WTC11 (cell line): ENCODE results near the gene EFNA5. TPM values are rescaled to one million over a fixed set of nuclear protein-coding genes. Genes with fewer than 3 reads are reported as not detected.

Experiments used
- ATAC-seq: fragments of 200-7000 bp; cut with Tn5 transposase; 2 replicates; pipeline ENCODE4 v1.10.0; 2021; ENCODE audit warnings: mild to moderate bottlenecking, moderate library complexity
- CTCF ChIA-PET: fragments of 300-600 bp; sonication (Branson Sonifier 250); formaldehyde crosslinking; loops from one replicate; lab custom pipeline; 2021; ENCODE audit warnings: antibody characterized with exemption; lab: Charles Lee
- POLR2A ChIA-PET: fragments of 350-600 bp; sonication (Branson Sonifier 250); formaldehyde crosslinking; loops from one replicate; lab custom pipeline; 2021; ENCODE audit warnings: antibody characterized with exemption; lab: Charles Lee
- DNase-seq: peaks from one replicate; pipeline ENCODE4 v3.0.0; 2021; ENCODE audit warnings: low spot score
- H3K27ac Mint-ChIP-seq: 2 replicates; pipeline ENCODE4 v1.8.0; 2021; ENCODE audit warnings: mixed read lengths
- H3K27me3 Mint-ChIP-seq: 2 replicates; pipeline ENCODE4 v1.8.0; 2021; ENCODE audit warnings: low read depth, mild to moderate bottlenecking, moderate library complexity, mixed read lengths
- H3K36me3 Mint-ChIP-seq: 2 replicates; pipeline ENCODE4 v1.8.0; 2021; ENCODE audit warnings: mixed read lengths
- H3K4me1 Mint-ChIP-seq: 2 replicates; pipeline ENCODE4 v1.8.0; 2022; ENCODE audit warnings: mixed read lengths
- H3K4me3 Mint-ChIP-seq: 2 replicates; pipeline ENCODE4 v1.8.0; 2021; ENCODE audit warnings: mild to moderate bottlenecking, moderate library complexity, mixed read lengths
- H3K9me3 Mint-ChIP-seq: 2 replicates; pipeline ENCODE4 v1.8.0; 2021; ENCODE audit warnings: mixed read lengths
- ATF2 ChIP-seq: sonication (generic); formaldehyde crosslinking; IDR thresholded peaks from 2 replicates; pipeline ENCODE4 v1.8.1; 2022; ENCODE audit warnings: low read depth, missing genetic modification reagents, borderline replicate concordance
- EMX1 ChIP-seq: fragments of 250-450 bp; sonication (Bioruptor Pico); IDR thresholded peaks from 2 replicates; pipeline ENCODE4 v1.8.0; 2021; ENCODE audit warnings: mild to moderate bottlenecking
- ESRRA ChIP-seq: sonication (generic); formaldehyde crosslinking; IDR thresholded peaks from 2 replicates; pipeline ENCODE4 v1.8.1; 2022; ENCODE audit warnings: mild to moderate bottlenecking, missing genetic modification reagents, borderline replicate concordance
- FOXJ3 ChIP-seq: sonication (generic); formaldehyde crosslinking; IDR thresholded peaks from 2 replicates; pipeline ENCODE4 v1.9.0; 2021; ENCODE audit warnings: missing genetic modification reagents, mild to moderate bottlenecking, borderline replicate concordance
- FOXP1 ChIP-seq: sonication (generic); formaldehyde crosslinking; IDR thresholded peaks from 2 replicates; pipeline ENCODE4 v1.8.0; 2022; ENCODE audit warnings: missing genetic modification reagents, mild to moderate bottlenecking, moderate library complexity, borderline replicate concordance
- MLX ChIP-seq: sonication (generic); formaldehyde crosslinking; IDR thresholded peaks from 2 replicates; pipeline ENCODE4 v1.8.1; 2023; ENCODE audit warnings: mild to moderate bottlenecking, missing genetic modification reagents, moderate library complexity
- MXD4 ChIP-seq: fragments of 250-450 bp; sonication (Bioruptor Pico); IDR thresholded peaks from 2 replicates; pipeline ENCODE4 v1.8.0; 2021; ENCODE audit warnings: mild to moderate bottlenecking, moderate library complexity, borderline replicate concordance
- NR1H2 ChIP-seq: sonication (generic); formaldehyde crosslinking; IDR thresholded peaks from 2 replicates; pipeline ENCODE4 v1.9.0; 2021; ENCODE audit warnings: mild to moderate bottlenecking, moderate library complexity, missing genetic modification reagents
- NR3C1 ChIP-seq: sonication (generic); formaldehyde crosslinking; conservative IDR thresholded peaks from 2 replicates; pipeline ENCODE4 v1.8.1; 2023; ENCODE audit warnings: low read depth, mild to moderate bottlenecking, missing genetic modification reagents
- PRDM15 ChIP-seq: sonication (generic); formaldehyde crosslinking; IDR thresholded peaks from 2 replicates; pipeline ENCODE4 v1.8.0; 2022; ENCODE audit warnings: missing genetic modification reagents
- SMAD3 ChIP-seq: sonication (generic); formaldehyde crosslinking; IDR thresholded peaks from 2 replicates; pipeline ENCODE4 v1.8.0; 2022; ENCODE audit warnings: missing genetic modification reagents, mild to moderate bottlenecking, borderline replicate concordance
- SOX15 ChIP-seq: fragments of 250-450 bp; sonication (Bioruptor Pico); IDR thresholded peaks from 2 replicates; pipeline ENCODE4 v1.9.0; 2021; ENCODE audit warnings: mild to moderate bottlenecking
- ZNF138 ChIP-seq: sonication (generic); formaldehyde crosslinking; conservative IDR thresholded peaks from 2 replicates; pipeline ENCODE4 v1.8.1; 2022; ENCODE audit warnings: mild to moderate bottlenecking, moderate library complexity, missing genetic modification reagents
- ZNF219 ChIP-seq: sonication (generic); formaldehyde crosslinking; IDR thresholded peaks from 2 replicates; pipeline ENCODE4 v1.8.0; 2023; ENCODE audit warnings: missing genetic modification reagents, mild to moderate bottlenecking, borderline replicate concordance
- ZNF232 ChIP-seq: sonication (generic); formaldehyde crosslinking; IDR thresholded peaks from 2 replicates; pipeline ENCODE4 v1.8.0; 2022; ENCODE audit warnings: mild to moderate bottlenecking, missing genetic modification reagents
- ZNF263 ChIP-seq: sonication (generic); formaldehyde crosslinking; IDR thresholded peaks from 2 replicates; pipeline ENCODE4 v1.8.1; 2022; ENCODE audit warnings: low read depth, mild to moderate bottlenecking, moderate library complexity, missing genetic modification reagents
- ZNF281 ChIP-seq: sonication (generic); formaldehyde crosslinking; IDR thresholded peaks from 2 replicates; pipeline ENCODE4 v1.8.0; 2023; ENCODE audit warnings: mild to moderate bottlenecking, missing genetic modification reagents
- ZNF671 ChIP-seq: fragments of 250-450 bp; sonication (Bioruptor Pico); IDR thresholded peaks from 2 replicates; pipeline ENCODE4 v1.8.0; 2021; ENCODE audit warnings: mild to moderate bottlenecking
- total RNA-seq: library from RNA; stranded (reverse); gene quantifications from 3 replicates; pipeline ENCODE4 v1.2.3, GENCODE V29; 2021
- TF ChIP-seq, protein P1 (sequence below): fragments of 250-450 bp; sonication (Bioruptor Pico); IDR thresholded peaks from 2 replicates; pipeline ENCODE4 v1.9.0; 2021; ENCODE audit warnings: mild to moderate bottlenecking, borderline replicate concordance

EFNA5 gene
- total RNA-seq, 1 experiment from 2014 or later, result 17.4 TPM

DNA sequence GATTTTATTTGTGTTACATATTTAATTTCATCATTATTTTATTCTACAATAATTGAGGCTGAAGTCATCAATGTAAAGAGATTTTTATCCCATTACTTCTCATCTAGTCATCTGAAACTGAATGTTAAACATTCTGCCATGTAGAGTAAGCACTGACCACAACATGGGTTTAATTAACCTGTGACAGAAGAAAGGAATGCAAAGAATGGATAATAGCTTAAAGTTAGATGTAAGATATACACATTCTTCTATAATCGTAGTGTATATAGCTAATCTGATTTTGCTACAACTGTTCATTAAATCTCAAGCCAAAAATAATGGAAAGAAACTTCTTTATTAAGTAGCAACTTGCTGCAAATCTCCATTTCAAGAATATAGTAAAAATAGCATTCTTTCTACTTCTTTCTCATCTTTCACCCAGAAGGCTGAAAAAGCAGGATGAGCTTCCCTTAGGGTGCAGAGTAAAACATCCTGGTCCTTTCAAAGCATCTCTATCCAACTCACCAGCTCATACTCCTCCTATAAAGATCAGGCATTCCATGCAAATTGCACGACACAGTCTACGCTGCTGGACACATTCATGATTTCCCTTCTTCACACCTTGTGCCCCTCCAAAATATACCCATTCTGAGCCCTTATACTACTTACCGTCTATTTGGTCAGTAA, 115.2 kb downstream of the EFNA5 start:
- CTCF ChIA-PET, result interaction anchor here (1.7 to 2.2 kb wide), 2 partner anchors 10 to 17 kb away, joined by 4 to 7 read pairs; no protein-coding TSS in a partner anchor
- Mint-ChIP-seq H3K4me3 (no peak overlapping the region), H3K4me1 (peaks cover 52% of the 10 kb centered on the region), H3K27me3 (no peaks in the 10 kb centered on the region), H3K9me3 (no peaks in the 10 kb centered on the region)
- no peak for DNase-seq
- TF ChIP-seq PRDM15 (CRISPR knock-in tag), result no peak
- no peak for TF ChIP-seq FOXJ3
- TF ChIP-seq ZNF138 (CRISPR knock-in tag), result no peak
- TF ChIP-seq SMAD3 (CRISPR knock-in tag), result no peak
- no peak for TF ChIP-seq ESRRA (CRISPR knock-in tag)
- no peak for TF ChIP-seq MXD4 (CRISPR knock-in tag)
- TF ChIP-seq, protein P1, sequence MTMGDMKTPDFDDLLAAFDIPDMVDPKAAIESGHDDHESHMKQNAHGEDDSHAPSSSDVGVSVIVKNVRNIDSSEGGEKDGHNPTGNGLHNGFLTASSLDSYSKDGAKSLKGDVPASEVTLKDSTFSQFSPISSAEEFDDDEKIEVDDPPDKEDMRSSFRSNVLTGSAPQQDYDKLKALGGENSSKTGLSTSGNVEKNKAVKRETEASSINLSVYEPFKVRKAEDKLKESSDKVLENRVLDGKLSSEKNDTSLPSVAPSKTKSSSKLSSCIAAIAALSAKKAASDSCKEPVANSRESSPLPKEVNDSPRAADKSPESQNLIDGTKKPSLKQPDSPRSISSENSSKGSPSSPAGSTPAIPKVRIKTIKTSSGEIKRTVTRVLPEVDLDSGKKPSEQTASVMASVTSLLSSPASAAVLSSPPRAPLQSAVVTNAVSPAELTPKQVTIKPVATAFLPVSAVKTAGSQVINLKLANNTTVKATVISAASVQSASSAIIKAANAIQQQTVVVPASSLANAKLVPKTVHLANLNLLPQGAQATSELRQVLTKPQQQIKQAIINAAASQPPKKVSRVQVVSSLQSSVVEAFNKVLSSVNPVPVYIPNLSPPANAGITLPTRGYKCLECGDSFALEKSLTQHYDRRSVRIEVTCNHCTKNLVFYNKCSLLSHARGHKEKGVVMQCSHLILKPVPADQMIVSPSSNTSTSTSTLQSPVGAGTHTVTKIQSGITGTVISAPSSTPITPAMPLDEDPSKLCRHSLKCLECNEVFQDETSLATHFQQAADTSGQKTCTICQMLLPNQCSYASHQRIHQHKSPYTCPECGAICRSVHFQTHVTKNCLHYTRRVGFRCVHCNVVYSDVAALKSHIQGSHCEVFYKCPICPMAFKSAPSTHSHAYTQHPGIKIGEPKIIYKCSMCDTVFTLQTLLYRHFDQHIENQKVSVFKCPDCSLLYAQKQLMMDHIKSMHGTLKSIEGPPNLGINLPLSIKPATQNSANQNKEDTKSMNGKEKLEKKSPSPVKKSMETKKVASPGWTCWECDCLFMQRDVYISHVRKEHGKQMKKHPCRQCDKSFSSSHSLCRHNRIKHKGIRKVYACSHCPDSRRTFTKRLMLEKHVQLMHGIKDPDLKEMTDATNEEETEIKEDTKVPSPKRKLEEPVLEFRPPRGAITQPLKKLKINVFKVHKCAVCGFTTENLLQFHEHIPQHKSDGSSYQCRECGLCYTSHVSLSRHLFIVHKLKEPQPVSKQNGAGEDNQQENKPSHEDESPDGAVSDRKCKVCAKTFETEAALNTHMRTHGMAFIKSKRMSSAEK, result no peak
- TF ChIP-seq MLX (CRISPR knock-in tag), result no peak
- TF ChIP-seq NR1H2 (CRISPR knock-in tag), result no peak
- no peak for TF ChIP-seq ATF2 (CRISPR knock-in tag)
- TF ChIP-seq, all 79 proteins: peak for 0
- Mint-ChIP-seq H3K36me3 (no peaks in the 10 kb centered on the region), H3K27ac (no peak overlapping the region; the same call in 1 of the 2 replicates)
- POLR2A ChIA-PET, result no interaction called here
- no peak for ATAC-seq

DNA sequence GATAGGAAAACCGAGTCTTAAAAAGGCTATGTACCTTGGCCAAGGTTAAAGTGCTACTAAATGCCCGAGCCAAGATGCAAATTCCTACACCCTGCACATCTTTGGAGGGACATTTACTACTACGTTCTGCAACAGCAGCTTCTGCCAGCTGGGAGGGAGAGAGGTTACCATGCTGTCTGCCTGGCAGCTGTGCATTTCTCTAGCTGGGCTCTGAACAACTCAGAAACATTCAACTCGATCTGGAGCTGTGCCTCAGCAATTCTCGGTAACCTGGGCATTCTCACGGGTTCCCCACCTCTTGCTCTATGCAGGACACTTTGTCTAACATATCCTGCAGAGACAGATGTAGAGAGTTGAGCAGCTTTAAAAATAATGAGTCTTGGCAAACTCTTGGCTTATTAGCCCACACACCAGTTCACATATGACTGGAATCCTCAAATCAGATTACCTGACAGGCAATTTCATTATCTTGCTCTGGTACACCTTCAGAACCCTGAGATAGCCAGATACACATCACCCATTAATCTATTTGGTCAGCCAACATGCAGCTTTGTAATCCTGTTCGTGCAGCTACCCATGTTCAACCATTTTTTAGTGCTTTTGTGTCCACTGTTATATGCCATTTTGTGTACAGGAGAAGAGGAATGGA, 115.8 kb downstream of the EFNA5 start:
- Mint-ChIP-seq H3K9me3 (no peaks in the 10 kb centered on the region), H3K27ac (no peak overlapping the region), H3K4me1 (peaks cover 50% of the 10 kb centered on the region), H3K27me3 (no peaks in the 10 kb centered on the region), H3K4me3 (no peak overlapping the region), H3K36me3 (no peaks in the 10 kb centered on the region)
- DNase-seq (no peak), ATAC-seq (no peak)
- ChIA-PET CTCF (interaction anchor here (1.7 to 2.2 kb wide), 2 partner anchors 11 to 17 kb away, joined by 4 to 7 read pairs; no protein-coding TSS in a partner anchor), POLR2A (no interaction called here)
- no peak for TF ChIP-seq FOXP1 (CRISPR knock-in tag)
- no peak for TF ChIP-seq ESRRA (CRISPR knock-in tag)
- TF ChIP-seq EMX1 (CRISPR knock-in tag), result no peak
- no peak for TF ChIP-seq SOX15 (CRISPR knock-in tag)
- no peak for TF ChIP-seq ZNF232 (CRISPR knock-in tag)
- no peak for TF ChIP-seq NR3C1 (CRISPR knock-in tag)
- TF ChIP-seq ZNF263 (CRISPR knock-in tag), result no peak
- TF ChIP-seq MLX (CRISPR knock-in tag), result no peak
- no peak for TF ChIP-seq ZNF281 (CRISPR knock-in tag)
- no peak for TF ChIP-seq ZNF671
- TF ChIP-seq ZNF219 (CRISPR knock-in tag), result no peak
